ENCODE measurements around the gene MEGF10.

The MEGF10 gene

GRCh38 chr5:127330116-127330515 is 39.5 kb downstream of the MEGF10 start:
- no peak for DNase-seq

GRCh38 chr5:127331890-127332649 is 41.5 kb downstream of the MEGF10 start:
- no peak for DNase-seq

- no peak for DNase-seq
These were observed 42.9 kb downstream of the MEGF10 start for GRCh38 chr5:127333483-127333882.

- DNase-seq, result no peak
These were observed 44.8 kb downstream of the MEGF10 start for GRCh38 chr5:127335381-127335780.

GRCh38 chr5:127337876-127338275 is 47.3 kb downstream of the MEGF10 start:
- no peak for DNase-seq

- DNase-seq, result no peak
These were observed 47.9 kb downstream of the MEGF10 start for GRCh38 chr5:127338501-127338900.

- no peak for DNase-seq
These were observed 50.0 kb downstream of the MEGF10 start for GRCh38 chr5:127340606-127341005.

GRCh38 chr5:127342364-127342763 is 51.8 kb downstream of the MEGF10 start:
- DNase-seq, result no peak

GRCh38 chr5:127343313-127343712 is 52.7 kb downstream of the MEGF10 start:
- no peak for DNase-seq

- no peak for DNase-seq
These were observed 53.3 kb downstream of the MEGF10 start for GRCh38 chr5:127343866-127344265.

- DNase-seq, result no peak
These were observed 54.3 kb downstream of the MEGF10 start for GRCh38 chr5:127344931-127345330.

GRCh38 chr5:127351418-127351817 is 60.8 kb downstream of the MEGF10 start:
- no peak for DNase-seq

- DNase-seq, result no peak
These were observed 61.5 kb downstream of the MEGF10 start for GRCh38 chr5:127352068-127352467.

GRCh38 chr5:127353327-127353726 is 62.7 kb downstream of the MEGF10 start:
- DNase-seq, result no peak

- DNase-seq, result no peak
These were observed 63.2 kb downstream of the MEGF10 start for GRCh38 chr5:127353796-127354195.

GRCh38 chr5:127355337-127355736 is 64.7 kb downstream of the MEGF10 start:
- DNase-seq, result no peak

- DNase-seq, result no peak
These were observed 67.7 kb downstream of the MEGF10 start for GRCh38 chr5:127358284-127358683.

- no peak for DNase-seq
These were observed 68.1 kb downstream of the MEGF10 start for GRCh38 chr5:127358740-127359139.

GRCh38 chr5:127359502-127359901 is 68.9 kb downstream of the MEGF10 start:
- no peak for DNase-seq

- DNase-seq, result no peak
These were observed 72.8 kb downstream of the MEGF10 start for GRCh38 chr5:127363403-127363802.

- DNase-seq, result no peak
These were observed 76.4 kb downstream of the MEGF10 start for GRCh38 chr5:127367029-127367428.

- no peak for DNase-seq
These were observed 77.4 kb downstream of the MEGF10 start for GRCh38 chr5:127367946-127368465.

GRCh38 chr5:127369796-127370195 is 79.2 kb downstream of the MEGF10 start:
- DNase-seq, result no peak

GRCh38 chr5:127370631-127371030 is 80.0 kb downstream of the MEGF10 start:
- no peak for DNase-seq

Data from activated CD4-positive, alpha-beta T cell treated with anti-CD3 and anti-CD28 coated beads, Interleukin-2, amount 50 U/mL, for 48 hours (primary cell).